DOHH2 (cell line): ENCODE data around the gene ACOX3.

Source experiments
- H3F3A ChIP-seq: fragments of 200-600 bp; sonication (generic), shearing (Covaris generic); 2 replicates; pipeline ENCODE4 v1.6.0; 2016; ENCODE audit warnings: antibody characterized with exemption, mild to moderate bottlenecking; ENCODE audit not compliant: control insufficient read depth, insufficient read depth
- H3K27ac ChIP-seq: fragments of 200-600 bp; sonication (generic); 2 replicates; pipeline ENCODE4 v1.5.1; 2014; ENCODE audit warnings: low read depth, mild to moderate bottlenecking, low read length, moderate library complexity
- H3K27me3 ChIP-seq: fragments of 200-600 bp; sonication (generic); 2 replicates; pipeline ENCODE4 v1.6.1; 2014; ENCODE audit warnings: mild to moderate bottlenecking, low read length, mixed read lengths; ENCODE audit not compliant: control insufficient read depth
- H3K36me3 ChIP-seq: fragments of 200-600 bp; sonication (generic); 2 replicates; pipeline ENCODE4 v1.6.1; 2014; ENCODE audit warnings: mild to moderate bottlenecking, low read length, moderate library complexity, mixed read lengths; ENCODE audit not compliant: control insufficient read depth
- H3K4me1 ChIP-seq: fragments of 200-600 bp; sonication (generic); 2 replicates; pipeline ENCODE4 v1.6.1; 2014; ENCODE audit warnings: mild to moderate bottlenecking, low read length, mixed read lengths; ENCODE audit not compliant: control insufficient read depth
- H3K4me2 ChIP-seq: fragments of 200-600 bp; sonication (generic); 2 replicates; pipeline ENCODE4 v1.6.0; 2014; ENCODE audit warnings: mild to moderate bottlenecking, low read length, moderate library complexity
- H3K4me3 ChIP-seq: fragments of 200-600 bp; sonication (generic); 2 replicates; pipeline ENCODE4 v1.5.1; 2014; ENCODE audit warnings: mild to moderate bottlenecking, low read length, mixed read lengths
- H3K79me2 ChIP-seq: fragments of 200-600 bp; sonication (generic); 2 replicates; pipeline ENCODE4 v1.6.1; 2014; ENCODE audit warnings: mild to moderate bottlenecking, low read length, mixed read lengths; ENCODE audit not compliant: control insufficient read depth
- H3K9me2 ChIP-seq: fragments of 200-600 bp; sonication (generic); replicated peaks from 2 replicates; pipeline ENCODE4 v1.6.1; 2014; ENCODE audit warnings: mild to moderate bottlenecking, low read length, mixed read lengths; ENCODE audit not compliant: control insufficient read depth
- H3K9me3 ChIP-seq: fragments of 200-600 bp; sonication (generic); 2 replicates; pipeline ENCODE4 v1.6.1; 2014; ENCODE audit warnings: antibody characterized with exemption, low read length, mixed read lengths; ENCODE audit not compliant: control insufficient read depth, insufficient read depth
- H4K20me1 ChIP-seq: fragments of 200-600 bp; sonication (generic); 2 replicates; pipeline ENCODE4 v1.6.0; 2014; ENCODE audit warnings: low read depth, mild to moderate bottlenecking, antibody characterized with exemption, low read length, moderate library complexity; ENCODE audit not compliant: control insufficient read depth, insufficient read depth
- EZH2phosphoT487 ChIP-seq: fragments of 200-600 bp; sonication (generic); IDR thresholded peaks from 2 replicates; pipeline ENCODE4 v1.6.1; 2017; ENCODE audit warnings: borderline replicate concordance, mild to moderate bottlenecking, antibody characterized with exemption, low read length, moderate library complexity, mixed read lengths
- TF ChIP-seq, protein P1 (sequence below): fragments of 200-600 bp; sonication (generic); IDR thresholded peaks from one replicate; pipeline ENCODE4 v1.5.1; 2014; ENCODE audit warnings: antibody characterized with exemption, mild to moderate bottlenecking, low read depth, low read length; ENCODE audit not compliant: poor library complexity, severe bottlenecking

Gene ACOX3

DNA sequence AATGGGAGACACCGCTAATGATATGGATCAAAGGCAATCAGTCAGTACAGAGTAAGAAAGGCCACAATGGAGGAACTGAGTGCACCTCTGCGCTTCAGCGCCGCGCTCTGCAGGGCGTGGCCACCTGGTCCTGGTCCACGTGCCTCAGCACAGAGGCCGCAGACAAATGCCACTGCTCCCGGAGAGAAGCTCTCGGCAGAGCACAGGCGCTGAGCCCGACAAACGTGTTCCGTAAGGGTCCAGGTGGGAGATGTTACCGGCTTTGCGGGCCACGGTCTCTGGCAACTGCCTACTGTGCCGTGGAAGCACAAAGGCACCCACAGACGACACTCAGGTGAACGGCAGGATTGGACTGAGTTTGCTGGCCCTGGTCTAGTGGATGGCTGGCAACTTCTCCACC lies 68.9 kb downstream of the ACOX3 start:
- Histone ChIP-seq H3K9me3 (no peaks in the 10 kb centered on the region), H3K9me2 (no peaks in the 10 kb centered on the region), H3K27me3 (no peaks in the 10 kb centered on the region), H3K4me2 (no peak overlapping the region), H3F3A (no peaks in the 10 kb centered on the region), H3K36me3 (no peaks in the 10 kb centered on the region), H3K27ac (no peak overlapping the region), H3K4me3 (no peak overlapping the region), H3K79me2 (no peaks in the 10 kb centered on the region), H3K4me1 (no peaks in the 10 kb centered on the region), H4K20me1 (no peaks in the 10 kb centered on the region)
- TF ChIP-seq, protein P1, sequence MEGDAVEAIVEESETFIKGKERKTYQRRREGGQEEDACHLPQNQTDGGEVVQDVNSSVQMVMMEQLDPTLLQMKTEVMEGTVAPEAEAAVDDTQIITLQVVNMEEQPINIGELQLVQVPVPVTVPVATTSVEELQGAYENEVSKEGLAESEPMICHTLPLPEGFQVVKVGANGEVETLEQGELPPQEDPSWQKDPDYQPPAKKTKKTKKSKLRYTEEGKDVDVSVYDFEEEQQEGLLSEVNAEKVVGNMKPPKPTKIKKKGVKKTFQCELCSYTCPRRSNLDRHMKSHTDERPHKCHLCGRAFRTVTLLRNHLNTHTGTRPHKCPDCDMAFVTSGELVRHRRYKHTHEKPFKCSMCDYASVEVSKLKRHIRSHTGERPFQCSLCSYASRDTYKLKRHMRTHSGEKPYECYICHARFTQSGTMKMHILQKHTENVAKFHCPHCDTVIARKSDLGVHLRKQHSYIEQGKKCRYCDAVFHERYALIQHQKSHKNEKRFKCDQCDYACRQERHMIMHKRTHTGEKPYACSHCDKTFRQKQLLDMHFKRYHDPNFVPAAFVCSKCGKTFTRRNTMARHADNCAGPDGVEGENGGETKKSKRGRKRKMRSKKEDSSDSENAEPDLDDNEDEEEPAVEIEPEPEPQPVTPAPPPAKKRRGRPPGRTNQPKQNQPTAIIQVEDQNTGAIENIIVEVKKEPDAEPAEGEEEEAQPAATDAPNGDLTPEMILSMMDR: no peak
- TF ChIP-seq EZH2phosphoT487: no peak

DNA sequence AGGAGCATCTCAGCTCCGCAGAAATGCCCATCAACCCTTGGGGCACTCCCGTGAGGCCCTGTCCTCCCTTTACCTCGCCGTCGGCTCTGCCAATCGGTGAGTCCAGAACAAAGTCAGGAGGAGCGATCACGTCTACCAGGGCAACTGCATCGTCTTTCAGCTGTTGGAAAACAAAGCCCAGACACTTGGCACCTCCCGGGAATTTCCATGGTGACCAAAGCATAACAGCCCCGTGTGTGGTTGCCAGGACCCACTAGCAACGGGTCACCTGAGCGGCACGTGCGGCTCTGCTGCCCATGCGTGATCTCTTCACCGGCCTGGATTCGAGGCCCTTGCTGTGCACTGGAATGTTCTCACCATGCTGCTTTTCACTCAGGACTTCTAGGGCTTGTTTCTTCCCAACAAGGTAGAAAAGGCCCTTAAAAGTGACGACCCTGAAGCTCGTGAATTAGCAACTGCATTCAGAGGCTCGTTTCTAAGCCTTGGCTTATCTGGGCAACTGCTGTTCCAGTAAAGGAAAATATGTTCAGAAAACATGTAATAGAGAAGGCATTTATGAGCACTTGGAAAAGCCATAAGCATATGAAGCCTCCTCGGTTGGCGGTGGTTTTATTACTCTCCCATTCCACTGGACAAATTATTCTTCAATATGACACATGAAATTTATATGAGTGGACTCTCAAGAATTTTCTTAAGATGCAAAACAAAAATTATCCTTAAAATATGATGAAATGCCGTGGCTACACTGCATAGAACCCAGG lies 69.5 kb downstream of the ACOX3 start:
- Histone ChIP-seq H3K4me2 (no peak overlapping the region), H3K9me2 (no peaks in the 10 kb centered on the region), H3F3A (no peaks in the 10 kb centered on the region), H3K36me3 (no peaks in the 10 kb centered on the region), H3K27me3 (no peaks in the 10 kb centered on the region), H4K20me1 (no peaks in the 10 kb centered on the region), H3K9me3 (no peaks in the 10 kb centered on the region), H3K27ac (no peak overlapping the region), H3K4me1 (no peaks in the 10 kb centered on the region), H3K79me2 (no peaks in the 10 kb centered on the region), H3K4me3 (no peak overlapping the region)
- TF ChIP-seq, protein P1: no peak
- no peak for TF ChIP-seq EZH2phosphoT487

DNA sequence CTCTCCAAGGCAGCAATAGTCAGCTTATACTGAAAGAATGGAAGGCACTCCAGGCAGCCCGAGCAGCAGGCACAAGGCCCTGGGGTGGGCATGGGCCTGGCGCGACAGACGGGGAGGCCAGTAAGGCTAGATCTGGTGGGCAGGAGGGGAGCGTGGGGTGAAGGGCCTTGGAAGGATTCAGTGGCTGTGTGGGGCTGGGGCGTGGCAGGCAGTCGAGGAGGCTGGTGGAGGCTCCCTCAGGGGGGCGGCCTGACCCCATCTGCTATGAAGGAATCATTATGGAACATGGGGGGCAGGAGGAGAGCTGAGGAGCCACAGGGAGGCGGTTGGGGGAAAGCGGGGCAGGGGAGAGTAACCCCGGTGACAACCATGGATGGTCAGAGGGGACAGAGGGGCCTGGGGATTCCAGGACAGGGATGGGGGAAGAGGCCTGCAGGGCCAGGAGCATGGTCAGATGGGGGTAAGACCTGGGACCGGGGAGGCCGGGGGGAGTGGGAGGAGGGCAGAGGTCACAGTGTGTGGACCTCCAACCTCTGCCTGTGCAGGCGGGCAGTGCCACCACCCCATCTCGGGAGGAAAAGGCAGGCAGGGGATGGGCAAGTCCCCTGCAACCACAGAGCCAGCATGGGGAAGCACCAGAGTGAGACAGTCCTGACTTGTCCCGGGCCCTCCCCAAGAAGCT lies 70.3 kb downstream of the ACOX3 start:
- H3K27me3 ChIP-seq: no peaks in the 10 kb centered on the region
- no peaks in the 10 kb centered on the region for H3K79me2 ChIP-seq
- TF ChIP-seq EZH2phosphoT487: no peak
- TF ChIP-seq, protein P1: no peak
- no peaks in the 10 kb centered on the region for H3K9me3 ChIP-seq
- H3K4me2 ChIP-seq: no peak overlapping the region
- H4K20me1 ChIP-seq: no peaks in the 10 kb centered on the region
- no peaks in the 10 kb centered on the region for H3K4me1 ChIP-seq
- H3F3A ChIP-seq: no peaks in the 10 kb centered on the region
- H3K4me3 ChIP-seq: no peak overlapping the region
- no peaks in the 10 kb centered on the region for H3K9me2 ChIP-seq
- no peak overlapping the region for H3K27ac ChIP-seq
- no peaks in the 10 kb centered on the region for H3K36me3 ChIP-seq
